ENCODE data around the gene PFDN5.

DNA sequence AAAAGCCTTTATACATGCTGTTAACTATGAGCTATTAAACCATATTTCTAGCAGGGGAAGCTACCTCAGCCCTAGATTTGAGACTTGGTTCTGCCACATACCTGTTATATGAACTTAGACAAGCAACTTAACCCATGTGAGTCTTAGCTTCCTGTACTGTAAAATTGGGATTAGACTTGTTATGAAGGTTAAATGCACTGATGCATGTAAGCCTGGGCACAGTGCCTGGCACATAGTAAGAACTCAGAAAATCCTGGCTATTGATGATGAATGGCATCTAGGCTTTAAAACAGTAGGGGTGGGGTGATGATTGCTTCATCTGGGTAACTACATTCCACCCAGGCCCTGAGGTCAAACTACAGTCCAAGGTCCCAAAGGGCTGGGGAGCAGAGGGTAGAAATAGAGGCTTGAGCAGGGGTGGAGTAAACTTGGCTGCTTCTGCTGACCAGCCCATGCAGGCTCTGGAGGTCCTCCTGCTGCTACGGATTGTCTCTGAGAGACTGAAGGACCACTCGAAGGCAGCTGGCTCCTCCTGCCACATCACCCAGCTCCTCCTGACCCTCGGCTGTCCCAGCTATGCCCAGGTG, 16.0 kb upstream of the PFDN5 start:
- TF ChIP-seq EZH2 (optimal IDR thresholded peaks at IDR 0.05; ENCODE audit: low read depth, low read length) (no peak), EZH2phosphoT487 (IDR thresholded peaks at IDR 0.05; ENCODE audit: low read length) (no peak)
- TF ChIP-seq, protein P1, sequence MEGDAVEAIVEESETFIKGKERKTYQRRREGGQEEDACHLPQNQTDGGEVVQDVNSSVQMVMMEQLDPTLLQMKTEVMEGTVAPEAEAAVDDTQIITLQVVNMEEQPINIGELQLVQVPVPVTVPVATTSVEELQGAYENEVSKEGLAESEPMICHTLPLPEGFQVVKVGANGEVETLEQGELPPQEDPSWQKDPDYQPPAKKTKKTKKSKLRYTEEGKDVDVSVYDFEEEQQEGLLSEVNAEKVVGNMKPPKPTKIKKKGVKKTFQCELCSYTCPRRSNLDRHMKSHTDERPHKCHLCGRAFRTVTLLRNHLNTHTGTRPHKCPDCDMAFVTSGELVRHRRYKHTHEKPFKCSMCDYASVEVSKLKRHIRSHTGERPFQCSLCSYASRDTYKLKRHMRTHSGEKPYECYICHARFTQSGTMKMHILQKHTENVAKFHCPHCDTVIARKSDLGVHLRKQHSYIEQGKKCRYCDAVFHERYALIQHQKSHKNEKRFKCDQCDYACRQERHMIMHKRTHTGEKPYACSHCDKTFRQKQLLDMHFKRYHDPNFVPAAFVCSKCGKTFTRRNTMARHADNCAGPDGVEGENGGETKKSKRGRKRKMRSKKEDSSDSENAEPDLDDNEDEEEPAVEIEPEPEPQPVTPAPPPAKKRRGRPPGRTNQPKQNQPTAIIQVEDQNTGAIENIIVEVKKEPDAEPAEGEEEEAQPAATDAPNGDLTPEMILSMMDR (IDR thresholded peaks at IDR 0.05; ENCODE audit: low read length) = no peak
